ENCODE measurements around the gene RNF11. TPM values are rescaled to one million over a fixed set of nuclear protein-coding genes. Genes with fewer than 3 reads are reported as not detected.

The RNF11 gene
- total RNA-seq, 1 experiment from 2014 or later, result 67.5 TPM

GRCh38 chr1:51283979-51284378 lies 47.9 kb downstream of the RNF11 start:
- intact Hi-C loops (cut with micrococcal nuclease; ENCODE audit: unreplicated experiment), result no loop called here
- Histone ChIP-seq H3K27ac (ENCODE audit: low read depth, low read length, poor library complexity, severe bottlenecking) (no peak overlapping the region), H3K4me3 (ENCODE audit: low read depth, low read length, poor library complexity, severe bottlenecking) (no peak overlapping the region), H3K4me1 (ENCODE audit: insufficient read depth, low read length, poor library complexity, severe bottlenecking) (no peaks in the 10 kb centered on the region), H3K36me3 (ENCODE audit: insufficient read depth, low read length, poor library complexity, severe bottlenecking) (no peaks in the 10 kb centered on the region), H3K27me3 (replicated peaks; ENCODE audit: insufficient read depth, low read depth, low read length, poor library complexity) (no peaks in the 10 kb centered on the region), H3K9me3 (ENCODE audit: low read depth, low read length, poor library complexity, severe bottlenecking) (no peaks in the 10 kb centered on the region)
- no peak for DNase-seq (ENCODE audit: low spot score)
- ChIA-PET POLR2A (ENCODE audit: low non-redundant PET) (no interaction called here), CTCF (no interaction called here)
- TF ChIP-seq EZH2 (IDR thresholded peaks at IDR 0.05; ENCODE audit: borderline replicate concordance, low read depth, low read length, poor library complexity, severe bottlenecking), result no peak
- TF ChIP-seq CTCF (conservative IDR thresholded peaks at IDR 0.05; ENCODE audit: low read depth, low read length), result no peak
- BruUV-seq (replicated peaks), result no TSS peak

GRCh38 chr1:51284487-51284954 lies 48.4 kb downstream of the RNF11 start:
- BruUV-seq (replicated peaks), result no TSS peak

GRCh38 chr1:51285055-51285454 lies 49.0 kb downstream of the RNF11 start:
- TF ChIP-seq CTCF (conservative IDR thresholded peaks at IDR 0.05; ENCODE audit: low read depth, low read length) (no peak), EZH2 (IDR thresholded peaks at IDR 0.05; ENCODE audit: borderline replicate concordance, low read depth, low read length, poor library complexity, severe bottlenecking) (no peak)
- intact Hi-C loops (cut with micrococcal nuclease; ENCODE audit: unreplicated experiment), result no loop called here
- CTCF ChIA-PET, result interaction anchor here (0.5 kb wide), 1 partner anchor 12 kb away, joined by 6 read pairs; no protein-coding TSS in a partner anchor

More at GRCh38 chr1:51284487-51284954, 48.4 kb downstream of the RNF11 start:
- Histone ChIP-seq H3K27me3 (replicated peaks; ENCODE audit: insufficient read depth, low read depth, low read length, poor library complexity) (no peaks in the 10 kb centered on the region), H3K4me3 (ENCODE audit: low read depth, low read length, poor library complexity, severe bottlenecking) (no peak overlapping the region), H3K36me3 (ENCODE audit: insufficient read depth, low read length, poor library complexity, severe bottlenecking) (no peaks in the 10 kb centered on the region), H3K4me1 (ENCODE audit: insufficient read depth, low read length, poor library complexity, severe bottlenecking) (no peaks in the 10 kb centered on the region), H3K9me3 (ENCODE audit: low read depth, low read length, poor library complexity, severe bottlenecking) (no peaks in the 10 kb centered on the region), H3K27ac (ENCODE audit: low read depth, low read length, poor library complexity, severe bottlenecking) (no peak overlapping the region)
- intact Hi-C loops (cut with micrococcal nuclease; ENCODE audit: unreplicated experiment), result no loop called here
- POLR2A ChIA-PET (ENCODE audit: low non-redundant PET), result no interaction called here
- CTCF ChIA-PET, result interaction anchor here (0.5 kb wide), 1 partner anchor 12 kb away, joined by 6 read pairs; no protein-coding TSS in a partner anchor
- no peak for TF ChIP-seq CTCF (conservative IDR thresholded peaks at IDR 0.05; ENCODE audit: low read depth, low read length)
- no peak for TF ChIP-seq EZH2 (IDR thresholded peaks at IDR 0.05; ENCODE audit: borderline replicate concordance, low read depth, low read length, poor library complexity, severe bottlenecking)
- DNase-seq (ENCODE audit: low spot score), result no peak

More at GRCh38 chr1:51285055-51285454, 49.0 kb downstream of the RNF11 start:
- no peaks in the 10 kb centered on the region for H3K27me3 ChIP-seq (replicated peaks; ENCODE audit: insufficient read depth, low read depth, low read length, poor library complexity)
- no peaks in the 10 kb centered on the region for H3K9me3 ChIP-seq (ENCODE audit: low read depth, low read length, poor library complexity, severe bottlenecking)
- H3K4me1 ChIP-seq (ENCODE audit: insufficient read depth, low read length, poor library complexity, severe bottlenecking), result no peaks in the 10 kb centered on the region
- POLR2A ChIA-PET (ENCODE audit: low non-redundant PET), result interaction anchor here (0.6 kb wide), 1 partner anchor 81 kb away, joined by 24 read pairs; no protein-coding TSS in a partner anchor
- no peak overlapping the region for H3K27ac ChIP-seq (ENCODE audit: low read depth, low read length, poor library complexity, severe bottlenecking)
- BruUV-seq (replicated peaks), result no TSS peak
- DNase-seq (ENCODE audit: low spot score), result no peak
- no peaks in the 10 kb centered on the region for H3K36me3 ChIP-seq (ENCODE audit: insufficient read depth, low read length, poor library complexity, severe bottlenecking)
- H3K4me3 ChIP-seq (ENCODE audit: low read depth, low read length, poor library complexity, severe bottlenecking), result no peak overlapping the region
